Measurements from ENCODE around the gene EYA4. TPM values are rescaled to one million over a fixed set of nuclear protein-coding genes. Genes with fewer than 3 reads are reported as not detected.

The EYA4 gene
- total RNA-seq, 1 experiment from 2014 or later: not detected

DNA sequence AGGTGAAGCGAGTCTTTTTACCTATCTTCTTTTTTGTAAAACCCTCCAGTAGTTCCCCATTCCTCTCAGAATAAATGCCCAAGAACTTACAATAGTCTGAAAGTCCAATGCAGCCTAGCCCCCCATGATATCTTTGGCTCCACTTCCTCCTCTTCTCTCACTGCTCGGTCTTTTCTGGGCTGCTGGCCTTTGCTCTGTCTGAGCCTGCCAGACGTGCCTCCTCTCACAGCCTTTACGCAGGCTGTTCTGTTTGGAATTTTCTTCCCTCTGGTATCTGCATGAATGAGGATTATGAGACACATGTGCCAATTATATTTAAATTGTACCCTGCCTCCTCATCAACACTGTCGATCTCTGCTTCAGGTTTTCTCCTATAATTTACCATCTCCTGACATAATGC, 174.1 kb downstream of the EYA4 start:
- Mint-ChIP-seq H3K9me3 (ENCODE audit: unreplicated experiment) (no peaks in the 10 kb centered on the region), H3K4me1 (ENCODE audit: insufficient read depth, unreplicated experiment) (no peaks in the 10 kb centered on the region), H3K27me3 (ENCODE audit: insufficient read depth, unreplicated experiment) (peaks cover 27% of the 10 kb centered on the region), H3K4me3 (ENCODE audit: unreplicated experiment) (no peak overlapping the region), H3K27ac (ENCODE audit: low read depth, unreplicated experiment) (no peak overlapping the region), H3K36me3 (ENCODE audit: insufficient read depth, unreplicated experiment) (no peaks in the 10 kb centered on the region)
- intact Hi-C loops (cut with micrococcal nuclease): no loop called here
- TF ChIP-seq, protein P1, sequence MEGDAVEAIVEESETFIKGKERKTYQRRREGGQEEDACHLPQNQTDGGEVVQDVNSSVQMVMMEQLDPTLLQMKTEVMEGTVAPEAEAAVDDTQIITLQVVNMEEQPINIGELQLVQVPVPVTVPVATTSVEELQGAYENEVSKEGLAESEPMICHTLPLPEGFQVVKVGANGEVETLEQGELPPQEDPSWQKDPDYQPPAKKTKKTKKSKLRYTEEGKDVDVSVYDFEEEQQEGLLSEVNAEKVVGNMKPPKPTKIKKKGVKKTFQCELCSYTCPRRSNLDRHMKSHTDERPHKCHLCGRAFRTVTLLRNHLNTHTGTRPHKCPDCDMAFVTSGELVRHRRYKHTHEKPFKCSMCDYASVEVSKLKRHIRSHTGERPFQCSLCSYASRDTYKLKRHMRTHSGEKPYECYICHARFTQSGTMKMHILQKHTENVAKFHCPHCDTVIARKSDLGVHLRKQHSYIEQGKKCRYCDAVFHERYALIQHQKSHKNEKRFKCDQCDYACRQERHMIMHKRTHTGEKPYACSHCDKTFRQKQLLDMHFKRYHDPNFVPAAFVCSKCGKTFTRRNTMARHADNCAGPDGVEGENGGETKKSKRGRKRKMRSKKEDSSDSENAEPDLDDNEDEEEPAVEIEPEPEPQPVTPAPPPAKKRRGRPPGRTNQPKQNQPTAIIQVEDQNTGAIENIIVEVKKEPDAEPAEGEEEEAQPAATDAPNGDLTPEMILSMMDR (IDR thresholded peaks at IDR 0.05; ENCODE audit: unreplicated experiment): no peak
- BruUV-seq (replicated peaks): no TSS peak
- CTCF ChIA-PET: no interaction called here
- POLR2A ChIA-PET: no interaction called here
- no peak for DNase-seq (ENCODE audit: unreplicated experiment)

DNA sequence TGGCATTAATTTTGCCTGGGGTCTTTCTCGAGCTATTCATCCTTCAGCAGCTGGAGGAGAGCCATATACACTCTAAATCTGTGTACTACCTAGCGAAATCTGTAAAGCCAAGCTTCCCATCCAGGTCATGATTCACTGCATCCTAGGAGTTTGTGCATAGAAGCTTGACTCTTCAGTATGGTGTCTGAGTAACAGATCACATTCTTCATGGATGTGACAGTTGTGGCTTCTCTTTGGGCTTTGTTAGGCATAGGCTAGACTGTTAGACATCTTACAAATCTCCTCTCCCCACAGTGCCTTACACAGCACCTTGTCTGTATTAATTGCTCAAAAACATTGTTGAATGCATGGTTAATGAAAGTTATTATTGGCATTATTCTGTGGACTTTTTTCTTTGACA, 177.0 kb downstream of the EYA4 start:
- intact Hi-C loops (cut with micrococcal nuclease): no loop called here
- POLR2A ChIA-PET: no interaction called here
- no peaks in the 10 kb centered on the region for H3K4me1 Mint-ChIP-seq (ENCODE audit: insufficient read depth, unreplicated experiment)
- no peak overlapping the region for H3K4me3 Mint-ChIP-seq (ENCODE audit: unreplicated experiment)
- no TSS peak for BruUV-seq (replicated peaks)
- DNase-seq (ENCODE audit: unreplicated experiment): no peak
- H3K27me3 Mint-ChIP-seq (ENCODE audit: insufficient read depth, unreplicated experiment): peaks cover 40% of the 10 kb centered on the region
- CTCF ChIA-PET: interaction anchor here (1.1 kb wide), 1 partner anchor 28 kb away, joined by 5 read pairs; no protein-coding TSS in a partner anchor
- H3K27ac Mint-ChIP-seq (ENCODE audit: low read depth, unreplicated experiment): no peak overlapping the region
- TF ChIP-seq, protein P1 (IDR thresholded peaks at IDR 0.05; ENCODE audit: unreplicated experiment): no peak
- no peaks in the 10 kb centered on the region for H3K36me3 Mint-ChIP-seq (ENCODE audit: insufficient read depth, unreplicated experiment)
- H3K9me3 Mint-ChIP-seq (ENCODE audit: unreplicated experiment): no peaks in the 10 kb centered on the region

DNA sequence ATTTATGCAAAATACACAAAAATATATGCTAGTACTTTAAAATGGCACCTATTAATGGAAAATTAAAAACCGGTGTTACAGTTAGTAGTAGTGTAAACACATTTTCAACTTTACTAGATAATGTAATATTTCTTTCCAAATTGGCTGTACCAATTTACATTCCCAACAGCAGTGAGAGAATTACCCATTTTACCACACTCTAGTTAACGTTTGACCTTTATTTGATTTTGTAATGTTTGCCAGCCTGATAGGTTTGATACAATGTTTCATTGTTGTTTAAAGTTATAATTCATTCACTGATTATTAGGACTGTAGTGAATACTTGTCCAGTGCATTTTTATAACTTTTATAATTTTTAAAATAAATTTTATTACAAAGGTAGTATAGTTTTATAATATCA, 182.1 kb downstream of the EYA4 start:
- CTCF ChIA-PET: no interaction called here
- POLR2A ChIA-PET: no interaction called here
- H3K4me3 Mint-ChIP-seq (ENCODE audit: unreplicated experiment): no peak overlapping the region
- BruUV-seq (replicated peaks): no TSS peak
- H3K4me1 Mint-ChIP-seq (ENCODE audit: insufficient read depth, unreplicated experiment): no peaks in the 10 kb centered on the region
- peaks cover 87% of the 10 kb centered on the region for H3K27me3 Mint-ChIP-seq (ENCODE audit: insufficient read depth, unreplicated experiment)
- no peaks in the 10 kb centered on the region for H3K9me3 Mint-ChIP-seq (ENCODE audit: unreplicated experiment)
- TF ChIP-seq, protein P1 (IDR thresholded peaks at IDR 0.05; ENCODE audit: unreplicated experiment): no peak
- no peaks in the 10 kb centered on the region for H3K36me3 Mint-ChIP-seq (ENCODE audit: insufficient read depth, unreplicated experiment)
- no peak for DNase-seq (ENCODE audit: unreplicated experiment)
- intact Hi-C loops (cut with micrococcal nuclease): no loop called here
- no peak overlapping the region for H3K27ac Mint-ChIP-seq (ENCODE audit: low read depth, unreplicated experiment)

DNA sequence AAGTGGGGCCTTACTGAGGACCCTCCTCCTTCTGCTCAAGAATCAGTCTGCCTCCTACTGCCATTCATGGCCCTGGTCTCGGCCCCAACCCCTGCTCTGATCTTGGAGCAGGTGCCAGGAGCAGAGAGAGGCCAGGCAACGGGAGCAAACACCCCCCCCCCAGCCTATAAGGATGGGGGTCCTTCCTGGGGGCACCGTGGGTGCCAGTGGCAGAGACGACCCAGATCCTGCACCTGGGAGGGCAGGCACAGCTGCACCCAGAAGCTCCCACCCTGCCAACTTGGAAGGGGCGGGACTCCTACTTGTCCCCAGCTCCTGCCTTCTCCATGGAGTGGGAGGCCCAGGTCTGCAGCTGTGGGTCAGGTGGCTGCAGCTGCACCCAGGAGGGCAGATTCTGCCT, 183.2 kb downstream of the EYA4 start:
- H3K9me3 Mint-ChIP-seq (ENCODE audit: unreplicated experiment): no peaks in the 10 kb centered on the region
- no peak overlapping the region for H3K4me3 Mint-ChIP-seq (ENCODE audit: unreplicated experiment)
- TF ChIP-seq, protein P1 (IDR thresholded peaks at IDR 0.05; ENCODE audit: unreplicated experiment): no peak
- ChIA-PET CTCF (no interaction called here), POLR2A (interaction anchor here (0.7 kb wide), 1 partner anchor 10 kb away, joined by 3 read pairs; no protein-coding TSS in a partner anchor)
- peaks cover 92% of the 10 kb centered on the region for H3K27me3 Mint-ChIP-seq (ENCODE audit: insufficient read depth, unreplicated experiment)
- H3K36me3 Mint-ChIP-seq (ENCODE audit: insufficient read depth, unreplicated experiment): no peaks in the 10 kb centered on the region
- no peak overlapping the region for H3K27ac Mint-ChIP-seq (ENCODE audit: low read depth, unreplicated experiment)
- DNase-seq (ENCODE audit: unreplicated experiment): no peak
- no TSS peak for BruUV-seq (replicated peaks)
- no peaks in the 10 kb centered on the region for H3K4me1 Mint-ChIP-seq (ENCODE audit: insufficient read depth, unreplicated experiment)
- intact Hi-C loops (cut with micrococcal nuclease): no loop called here
